Measurements from ENCODE around the gene KIAA0232.

- TF ChIP-seq CTCF (IDR thresholded peaks at IDR 0.05 in 4 of 5, conservative IDR thresholded peaks at IDR 0.05 in 1 of 5), result no peak
- no peak for TF ChIP-seq POLR2A (IDR thresholded peaks at IDR 0.05)
Measured at GRCh38 chr4:6918338-6918737, 135.8 kb downstream of the KIAA0232 start.
